ENCODE data around the gene VTI1A.

The VTI1A gene

DNA sequence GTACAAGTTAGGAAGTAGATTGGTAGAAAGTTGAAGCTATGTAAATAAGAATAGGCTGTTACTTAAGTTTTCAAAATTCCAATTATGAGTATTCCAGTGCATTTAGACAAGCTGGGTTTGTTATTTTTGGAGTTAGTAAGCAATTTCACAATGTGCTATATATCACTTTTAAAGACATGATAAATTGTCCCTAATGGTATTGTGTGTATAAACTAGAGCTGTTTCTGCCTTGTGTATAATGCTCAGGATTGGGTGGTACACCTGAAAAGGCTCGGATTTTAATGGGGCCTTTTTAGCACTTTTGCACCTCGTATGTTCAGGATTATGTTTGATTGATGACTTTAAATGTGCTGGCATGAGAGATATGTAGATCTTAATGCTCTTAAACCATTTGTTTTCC lies 175.8 kb downstream of the VTI1A start:
- CTCF ChIA-PET: no interaction called here
- Histone ChIP-seq H3K4me1 (ENCODE audit: control insufficient read depth, insufficient read depth, low read length) (peaks cover 10% of the 10 kb centered on the region), H3K27ac (ENCODE audit: extremely low read depth, low read depth, low read length) (no peak overlapping the region), H3K9me3 (ENCODE audit: control insufficient read depth, insufficient read depth, low read depth, low read length) (no peaks in the 10 kb centered on the region), H3K36me3 (ENCODE audit: control insufficient read depth in 2 of 2, insufficient read depth in 1 of 2, low read length in 2 of 2) (no peaks in the 10 kb centered on the region), H3K4me3 (ENCODE audit: low read depth, low read length) (no peak overlapping the region)
- POLR2A ChIA-PET: no interaction called here
- TF ChIP-seq, protein P1, sequence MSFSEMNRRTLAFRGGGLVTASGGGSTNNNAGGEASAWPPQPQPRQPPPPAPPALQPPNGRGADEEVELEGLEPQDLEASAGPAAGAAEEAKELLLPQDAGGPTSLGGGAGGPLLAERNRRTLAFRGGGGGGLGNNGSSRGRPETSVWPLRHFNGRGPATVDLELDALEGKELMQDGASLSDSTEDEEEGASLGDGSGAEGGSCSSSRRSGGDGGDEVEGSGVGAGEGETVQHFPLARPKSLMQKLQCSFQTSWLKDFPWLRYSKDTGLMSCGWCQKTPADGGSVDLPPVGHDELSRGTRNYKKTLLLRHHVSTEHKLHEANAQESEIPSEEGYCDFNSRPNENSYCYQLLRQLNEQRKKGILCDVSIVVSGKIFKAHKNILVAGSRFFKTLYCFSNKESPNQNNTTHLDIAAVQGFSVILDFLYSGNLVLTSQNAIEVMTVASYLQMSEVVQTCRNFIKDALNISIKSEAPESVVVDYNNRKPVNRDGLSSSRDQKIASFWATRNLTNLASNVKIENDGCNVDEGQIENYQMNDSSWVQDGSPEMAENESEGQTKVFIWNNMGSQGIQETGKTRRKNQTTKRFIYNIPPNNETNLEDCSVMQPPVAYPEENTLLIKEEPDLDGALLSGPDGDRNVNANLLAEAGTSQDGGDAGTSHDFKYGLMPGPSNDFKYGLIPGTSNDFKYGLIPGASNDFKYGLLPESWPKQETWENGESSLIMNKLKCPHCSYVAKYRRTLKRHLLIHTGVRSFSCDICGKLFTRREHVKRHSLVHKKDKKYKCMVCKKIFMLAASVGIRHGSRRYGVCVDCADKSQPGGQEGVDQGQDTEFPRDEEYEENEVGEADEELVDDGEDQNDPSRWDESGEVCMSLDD (tag by site-specific recombination; IDR thresholded peaks at IDR 0.05): no peak
- TF ChIP-seq ZFHX2 (tag by site-specific recombination; conservative IDR thresholded peaks at IDR 0.05) (no peak), KLF1 (tag by site-specific recombination; IDR thresholded peaks at IDR 0.05) (peak; percentile 55; the same call in 1 of the 2 replicates), ZNF843 (tag by site-specific recombination; IDR thresholded peaks at IDR 0.05) (peak; percentile 83), TCF7L2 (IDR thresholded peaks at IDR 0.05; ENCODE audit: borderline replicate concordance, low read depth, low read length) (no peak), ZNF23 (tag by site-specific recombination; IDR thresholded peaks at IDR 0.05; ENCODE audit: borderline replicate concordance) (no peak), ZNF16 (tag by site-specific recombination; IDR thresholded peaks at IDR 0.05; ENCODE audit: low read depth) (no peak), FEZF1 (tag by site-specific recombination; IDR thresholded peaks at IDR 0.05) (peak; percentile 91), ZNF133 (tag by site-specific recombination; IDR thresholded peaks at IDR 0.05) (no peak), ZNF768 (tag by site-specific recombination; IDR thresholded peaks at IDR 0.05) (no peak), WT1 (tag by site-specific recombination; IDR thresholded peaks at IDR 0.05) (peak; percentile 67), ZNF600 (tag by site-specific recombination; IDR thresholded peaks at IDR 0.05) (no peak), ZNF837 (tag by site-specific recombination; IDR thresholded peaks at IDR 0.05) (no peak), BCL11B (tag by site-specific recombination; IDR thresholded peaks at IDR 0.05; ENCODE audit: low read depth) (peak; percentile 79), OSR2 (tag by site-specific recombination; IDR thresholded peaks at IDR 0.05) (peak; percentile 80), ZNF138 (tag by site-specific recombination; IDR thresholded peaks at IDR 0.05; ENCODE audit: borderline replicate concordance) (no peak), ZEB2 (tag by site-specific recombination; IDR thresholded peaks at IDR 0.05) (peak; percentile 32; the same call in 1 of the 2 replicates), ZNF140 (tag by site-specific recombination; IDR thresholded peaks at IDR 0.05) (no peak), ZNF366 (tag by site-specific recombination; conservative IDR thresholded peaks at IDR 0.05) (peak; percentile 35), ZSCAN23 (tag by site-specific recombination; IDR thresholded peaks at IDR 0.05) (no peak), ZNF112 (tag by site-specific recombination; IDR thresholded peaks at IDR 0.05) (no peak), ZNF48 (tag by site-specific recombination; IDR thresholded peaks at IDR 0.05) (no peak)
- TF ChIP-seq, protein P2, sequence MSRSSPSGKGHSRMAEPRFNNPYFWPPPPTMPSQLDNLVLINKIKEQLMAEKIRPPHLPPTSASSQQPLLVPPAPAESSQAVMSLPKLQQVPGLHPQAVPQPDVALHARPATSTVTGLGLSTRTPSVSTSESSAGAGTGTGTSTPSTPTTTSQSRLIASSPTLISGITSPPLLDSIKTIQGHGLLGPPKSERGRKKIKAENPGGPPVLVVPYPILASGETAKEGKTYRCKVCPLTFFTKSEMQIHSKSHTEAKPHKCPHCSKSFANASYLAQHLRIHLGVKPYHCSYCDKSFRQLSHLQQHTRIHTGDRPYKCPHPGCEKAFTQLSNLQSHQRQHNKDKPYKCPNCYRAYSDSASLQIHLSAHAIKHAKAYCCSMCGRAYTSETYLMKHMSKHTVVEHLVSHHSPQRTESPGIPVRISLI (tag by site-specific recombination; IDR thresholded peaks at IDR 0.05): no peak
- TF ChIP-seq, protein P3, sequence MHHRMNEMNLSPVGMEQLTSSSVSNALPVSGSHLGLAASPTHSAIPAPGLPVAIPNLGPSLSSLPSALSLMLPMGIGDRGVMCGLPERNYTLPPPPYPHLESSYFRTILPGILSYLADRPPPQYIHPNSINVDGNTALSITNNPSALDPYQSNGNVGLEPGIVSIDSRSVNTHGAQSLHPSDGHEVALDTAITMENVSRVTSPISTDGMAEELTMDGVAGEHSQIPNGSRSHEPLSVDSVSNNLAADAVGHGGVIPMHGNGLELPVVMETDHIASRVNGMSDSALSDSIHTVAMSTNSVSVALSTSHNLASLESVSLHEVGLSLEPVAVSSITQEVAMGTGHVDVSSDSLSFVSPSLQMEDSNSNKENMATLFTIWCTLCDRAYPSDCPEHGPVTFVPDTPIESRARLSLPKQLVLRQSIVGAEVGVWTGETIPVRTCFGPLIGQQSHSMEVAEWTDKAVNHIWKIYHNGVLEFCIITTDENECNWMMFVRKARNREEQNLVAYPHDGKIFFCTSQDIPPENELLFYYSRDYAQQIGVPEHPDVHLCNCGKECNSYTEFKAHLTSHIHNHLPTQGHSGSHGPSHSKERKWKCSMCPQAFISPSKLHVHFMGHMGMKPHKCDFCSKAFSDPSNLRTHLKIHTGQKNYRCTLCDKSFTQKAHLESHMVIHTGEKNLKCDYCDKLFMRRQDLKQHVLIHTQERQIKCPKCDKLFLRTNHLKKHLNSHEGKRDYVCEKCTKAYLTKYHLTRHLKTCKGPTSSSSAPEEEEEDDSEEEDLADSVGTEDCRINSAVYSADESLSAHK (tag by site-specific recombination; IDR thresholded peaks at IDR 0.05): peak; percentile 47; the same call in 1 of the 2 replicates
- TF ChIP-seq, protein P4, sequence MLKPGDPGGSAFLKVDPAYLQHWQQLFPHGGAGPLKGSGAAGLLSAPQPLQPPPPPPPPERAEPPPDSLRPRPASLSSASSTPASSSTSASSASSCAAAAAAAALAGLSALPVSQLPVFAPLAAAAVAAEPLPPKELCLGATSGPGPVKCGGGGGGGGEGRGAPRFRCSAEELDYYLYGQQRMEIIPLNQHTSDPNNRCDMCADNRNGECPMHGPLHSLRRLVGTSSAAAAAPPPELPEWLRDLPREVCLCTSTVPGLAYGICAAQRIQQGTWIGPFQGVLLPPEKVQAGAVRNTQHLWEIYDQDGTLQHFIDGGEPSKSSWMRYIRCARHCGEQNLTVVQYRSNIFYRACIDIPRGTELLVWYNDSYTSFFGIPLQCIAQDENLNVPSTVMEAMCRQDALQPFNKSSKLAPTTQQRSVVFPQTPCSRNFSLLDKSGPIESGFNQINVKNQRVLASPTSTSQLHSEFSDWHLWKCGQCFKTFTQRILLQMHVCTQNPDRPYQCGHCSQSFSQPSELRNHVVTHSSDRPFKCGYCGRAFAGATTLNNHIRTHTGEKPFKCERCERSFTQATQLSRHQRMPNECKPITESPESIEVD (tag by site-specific recombination; IDR thresholded peaks at IDR 0.05): peak; percentile 85
- TF ChIP-seq, protein P5, sequence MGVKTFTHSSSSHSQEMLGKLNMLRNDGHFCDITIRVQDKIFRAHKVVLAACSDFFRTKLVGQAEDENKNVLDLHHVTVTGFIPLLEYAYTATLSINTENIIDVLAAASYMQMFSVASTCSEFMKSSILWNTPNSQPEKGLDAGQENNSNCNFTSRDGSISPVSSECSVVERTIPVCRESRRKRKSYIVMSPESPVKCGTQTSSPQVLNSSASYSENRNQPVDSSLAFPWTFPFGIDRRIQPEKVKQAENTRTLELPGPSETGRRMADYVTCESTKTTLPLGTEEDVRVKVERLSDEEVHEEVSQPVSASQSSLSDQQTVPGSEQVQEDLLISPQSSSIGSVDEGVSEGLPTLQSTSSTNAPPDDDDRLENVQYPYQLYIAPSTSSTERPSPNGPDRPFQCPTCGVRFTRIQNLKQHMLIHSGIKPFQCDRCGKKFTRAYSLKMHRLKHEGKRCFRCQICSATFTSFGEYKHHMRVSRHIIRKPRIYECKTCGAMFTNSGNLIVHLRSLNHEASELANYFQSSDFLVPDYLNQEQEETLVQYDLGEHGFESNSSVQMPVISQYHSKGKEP (tag by site-specific recombination; IDR thresholded peaks at IDR 0.05): peak; percentile 66; the same call in 1 of the 2 replicates
- TF ChIP-seq, protein P6, sequence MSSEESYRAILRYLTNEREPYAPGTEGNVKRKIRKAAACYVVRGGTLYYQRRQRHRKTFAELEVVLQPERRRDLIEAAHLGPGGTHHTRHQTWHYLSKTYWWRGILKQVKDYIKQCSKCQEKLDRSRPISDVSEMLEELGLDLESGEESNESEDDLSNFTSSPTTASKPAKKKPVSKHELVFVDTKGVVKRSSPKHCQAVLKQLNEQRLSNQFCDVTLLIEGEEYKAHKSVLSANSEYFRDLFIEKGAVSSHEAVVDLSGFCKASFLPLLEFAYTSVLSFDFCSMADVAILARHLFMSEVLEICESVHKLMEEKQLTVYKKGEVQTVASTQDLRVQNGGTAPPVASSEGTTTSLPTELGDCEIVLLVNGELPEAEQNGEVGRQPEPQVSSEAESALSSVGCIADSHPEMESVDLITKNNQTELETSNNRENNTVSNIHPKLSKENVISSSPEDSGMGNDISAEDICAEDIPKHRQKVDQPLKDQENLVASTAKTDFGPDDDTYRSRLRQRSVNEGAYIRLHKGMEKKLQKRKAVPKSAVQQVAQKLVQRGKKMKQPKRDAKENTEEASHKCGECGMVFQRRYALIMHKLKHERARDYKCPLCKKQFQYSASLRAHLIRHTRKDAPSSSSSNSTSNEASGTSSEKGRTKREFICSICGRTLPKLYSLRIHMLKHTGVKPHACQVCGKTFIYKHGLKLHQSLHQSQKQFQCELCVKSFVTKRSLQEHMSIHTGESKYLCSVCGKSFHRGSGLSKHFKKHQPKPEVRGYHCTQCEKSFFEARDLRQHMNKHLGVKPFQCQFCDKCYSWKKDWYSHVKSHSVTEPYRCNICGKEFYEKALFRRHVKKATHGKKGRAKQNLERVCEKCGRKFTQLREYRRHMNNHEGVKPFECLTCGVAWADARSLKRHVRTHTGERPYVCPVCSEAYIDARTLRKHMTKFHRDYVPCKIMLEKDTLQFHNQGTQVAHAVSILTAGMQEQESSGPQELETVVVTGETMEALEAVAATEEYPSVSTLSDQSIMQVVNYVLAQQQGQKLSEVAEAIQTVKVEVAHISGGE (tag by site-specific recombination; conservative IDR thresholded peaks at IDR 0.05; ENCODE audit: low read depth): no peak
